WI38 (cell line): Measurements from ENCODE around the gene PELI2.

ENCODE experiments used
- H3K4me3 ChIP-seq: 2 replicates; pipeline ENCODE4 v1.5.1; 2011; ENCODE audit warnings: low read depth, mild to moderate bottlenecking, control low read depth, low read length
- CTCF ChIP-seq: IDR thresholded peaks from 2 replicates; pipeline ENCODE4 v1.5.1; 2012; ENCODE audit warnings: low read depth, mild to moderate bottlenecking, control low read depth, low read length

The PELI2 gene

DNA sequence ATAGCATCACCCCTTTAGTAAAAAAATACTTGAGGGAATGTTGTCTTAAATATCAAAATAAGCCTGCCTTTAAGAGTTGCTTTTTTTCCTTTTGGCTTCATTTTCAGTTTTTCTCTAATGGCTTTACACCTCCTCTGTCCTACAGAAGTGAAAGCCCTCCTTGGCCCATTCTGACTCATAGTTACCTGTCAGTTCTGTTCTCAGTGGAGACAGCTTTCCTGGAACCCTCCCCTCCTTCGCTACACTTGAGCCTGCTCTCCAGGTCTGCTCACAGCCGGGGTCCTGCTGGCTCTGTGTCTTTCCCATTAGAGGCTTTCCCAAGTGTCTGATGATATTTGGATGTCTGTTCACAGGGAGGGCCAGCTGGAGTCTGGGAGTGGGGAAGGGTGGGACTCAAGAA is 84.0 kb downstream of the PELI2 start:
- no peak for TF ChIP-seq CTCF
- no peak overlapping the region for H3K4me3 ChIP-seq

DNA sequence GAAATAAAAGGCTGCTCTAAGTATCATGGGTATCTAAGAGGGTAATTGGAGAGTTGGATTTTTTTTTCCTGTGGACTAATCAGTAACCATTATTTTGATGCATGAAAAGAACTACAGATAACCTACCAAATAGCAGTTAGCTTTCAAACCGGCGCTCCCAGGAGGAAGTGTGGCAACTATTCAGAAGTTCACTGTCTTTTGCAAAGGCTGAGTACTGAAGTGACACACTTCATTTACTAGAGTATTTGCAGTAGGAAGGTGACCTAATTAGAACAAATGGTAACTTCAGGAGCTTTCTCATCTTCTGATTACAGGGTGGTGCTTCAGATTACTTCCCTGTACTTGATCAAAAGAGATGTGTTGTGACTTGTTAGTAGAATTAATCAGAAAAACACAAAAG is 87.7 kb downstream of the PELI2 start:
- no peak overlapping the region for H3K4me3 ChIP-seq
- TF ChIP-seq CTCF = no peak

GRCh38 chr14:56206596-56206995 is 88.4 kb downstream of the PELI2 start:
- no peak overlapping the region for H3K4me3 ChIP-seq
- TF ChIP-seq CTCF = no peak

DNA sequence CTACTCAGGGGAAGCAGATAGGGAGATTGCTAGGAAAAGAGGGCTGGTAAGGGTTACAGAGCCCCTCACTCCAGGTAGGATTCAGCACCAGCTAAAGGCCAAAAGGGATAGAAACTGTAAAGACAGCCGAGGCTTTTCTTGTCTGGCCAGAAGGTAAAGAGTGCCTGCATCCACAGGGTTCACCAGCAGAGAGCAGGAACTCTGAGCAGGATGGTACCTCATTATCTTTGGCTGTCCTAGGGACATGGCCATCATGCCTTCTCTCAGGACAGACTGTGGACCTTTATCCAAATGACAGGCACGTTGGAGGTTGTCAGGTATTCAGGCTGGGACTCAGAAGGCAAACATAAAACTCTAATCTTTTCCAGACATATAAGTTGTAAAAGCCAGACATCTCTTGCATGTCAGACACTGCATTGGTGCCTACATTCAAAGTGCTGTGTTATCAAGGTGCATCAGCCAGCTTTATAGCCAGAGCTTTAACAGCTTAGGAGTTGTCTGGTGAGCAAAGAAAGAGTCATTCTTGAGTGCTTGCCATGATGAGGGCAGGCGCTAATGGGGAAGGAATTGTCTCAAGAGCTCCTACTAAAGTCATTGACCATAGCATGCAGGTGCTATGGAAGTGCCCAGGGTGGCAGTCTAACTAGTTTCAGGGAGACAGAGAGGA is 89.5 kb downstream of the PELI2 start:
- no peak for TF ChIP-seq CTCF
- no peak overlapping the region for H3K4me3 ChIP-seq

- no peak overlapping the region for H3K4me3 ChIP-seq
These were observed 90.3 kb downstream of the PELI2 start for GRCh38 chr14:56208520-56208919.

DNA sequence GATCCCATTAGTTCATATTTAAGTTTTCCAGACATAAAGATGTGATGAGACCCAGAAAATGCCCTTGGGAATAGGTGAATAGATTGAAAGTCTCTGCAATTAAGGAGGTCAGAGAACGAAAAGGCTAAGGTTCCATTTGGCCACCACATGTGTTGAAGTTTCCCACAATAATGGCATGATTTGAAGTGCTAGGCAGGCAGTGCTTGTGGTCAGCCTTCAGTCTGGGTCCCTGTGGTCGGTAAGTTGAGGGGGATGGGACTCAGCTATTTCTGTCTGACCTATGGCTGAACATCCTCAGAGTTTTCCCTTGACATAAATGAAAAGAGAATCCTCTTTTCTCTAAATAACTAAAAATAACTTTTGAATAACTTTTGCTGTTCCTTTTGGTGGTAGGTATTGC is 92.4 kb downstream of the PELI2 start:
- no peak for TF ChIP-seq CTCF
- H3K4me3 ChIP-seq = no peak overlapping the region

More at GRCh38 chr14:56208520-56208919, 90.3 kb downstream of the PELI2 start:
- TF ChIP-seq CTCF = no peak

- TF ChIP-seq CTCF = no peak
- H3K4me3 ChIP-seq = no peak overlapping the region
These were observed 92.9 kb downstream of the PELI2 start for GRCh38 chr14:56211084-56211483.
